ENCODE data around the gene MPI.
"Not testable (repeated sequence)": the region's sequence is repeated elsewhere in the genome, so short reads cannot be mapped to it uniquely, and the experiment has no call there.

MPI gene

DNA sequence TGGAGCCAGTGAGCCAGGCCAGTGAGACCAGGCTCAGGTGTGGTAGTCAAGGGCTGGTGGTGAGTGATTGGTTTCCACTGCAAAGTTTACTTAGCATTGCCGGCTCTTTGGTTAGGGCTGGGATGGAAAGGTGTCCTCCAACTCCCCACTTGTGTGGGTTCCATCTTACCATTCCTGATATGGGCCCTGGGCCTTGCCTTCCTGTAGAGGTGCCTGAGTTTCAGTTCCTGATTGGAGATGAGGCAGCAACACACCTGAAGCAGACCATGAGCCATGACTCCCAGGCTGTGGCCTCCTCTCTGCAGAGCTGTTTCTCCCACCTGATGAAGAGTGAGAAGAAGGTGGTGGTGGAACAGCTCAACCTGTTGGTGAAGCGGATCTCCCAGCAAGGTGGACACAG, 3.1 kb downstream of the MPI start:
- DNase-seq (ENCODE audit: low read depth): no peak

GRCh38 chr15:74893627-74894026, 3.8 kb downstream of the MPI start:
- no peak for DNase-seq (ENCODE audit: low read depth)

DNA sequence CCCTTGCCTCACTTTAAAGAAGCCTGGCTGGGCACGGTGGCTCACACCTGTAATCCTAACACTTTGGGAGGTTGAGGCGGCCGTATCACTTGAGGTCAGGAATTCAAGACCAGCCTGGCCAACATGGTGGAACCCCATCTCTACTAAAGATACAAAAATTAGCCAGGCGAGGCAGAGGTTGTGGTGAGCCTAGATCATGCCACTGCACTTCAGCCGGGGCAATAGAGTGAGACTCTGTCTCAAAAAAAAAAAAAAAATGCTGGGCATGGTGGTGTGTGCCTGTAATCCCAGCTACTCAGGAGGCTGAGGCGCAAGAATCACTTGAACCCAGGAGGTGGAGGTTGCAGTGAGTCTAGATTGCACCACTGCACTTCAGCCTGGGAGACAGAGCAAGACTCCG, 4.5 kb downstream of the MPI start:
- not testable (repeated sequence) for DNase-seq (ENCODE audit: low read depth)

DNA sequence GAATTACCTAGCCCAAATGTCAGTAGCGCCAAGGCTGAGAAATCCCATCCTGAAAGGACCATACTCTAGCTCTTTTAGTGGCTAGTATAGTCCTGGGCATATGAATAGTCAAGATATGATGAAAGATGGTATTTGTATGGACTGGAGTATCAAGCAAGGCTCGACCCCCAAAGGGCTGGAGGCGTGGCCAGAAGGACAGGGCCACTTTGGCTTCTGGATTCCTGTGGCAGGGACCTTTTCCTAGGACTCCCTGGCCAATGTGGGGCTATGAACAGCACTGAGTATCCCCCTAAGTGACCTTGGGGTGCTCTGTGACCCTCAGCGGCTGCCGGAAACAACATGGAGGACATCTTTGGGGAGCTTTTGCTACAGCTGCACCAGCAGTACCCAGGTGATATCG, 6.0 kb downstream of the MPI start:
- DNase-seq (ENCODE audit: low read depth): no peak

GRCh38 chr15:74896316-74896715, 6.5 kb downstream of the MPI start:
- DNase-seq (ENCODE audit: low read depth): no peak

DNA sequence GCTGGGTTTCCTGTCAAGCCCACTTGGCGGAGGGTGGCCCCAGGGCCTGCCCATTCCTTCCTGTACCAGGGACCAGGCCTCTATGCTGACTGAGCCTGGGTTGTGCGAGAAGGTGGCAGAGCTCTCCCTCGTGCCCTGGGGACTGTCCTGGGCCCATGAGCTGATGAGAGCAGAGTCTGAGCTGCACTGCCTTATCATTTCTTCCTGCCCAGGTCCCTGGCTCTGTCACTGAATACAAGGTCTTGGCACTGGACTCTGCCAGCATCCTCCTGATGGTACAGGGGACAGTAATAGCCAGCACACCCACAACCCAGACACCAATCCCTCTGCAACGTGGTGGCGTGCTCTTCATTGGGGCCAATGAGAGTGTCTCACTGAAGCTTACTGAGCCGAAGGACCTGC, 7.5 kb downstream of the MPI start:
- DNase-seq (ENCODE audit: low read depth): no peak

DNA sequence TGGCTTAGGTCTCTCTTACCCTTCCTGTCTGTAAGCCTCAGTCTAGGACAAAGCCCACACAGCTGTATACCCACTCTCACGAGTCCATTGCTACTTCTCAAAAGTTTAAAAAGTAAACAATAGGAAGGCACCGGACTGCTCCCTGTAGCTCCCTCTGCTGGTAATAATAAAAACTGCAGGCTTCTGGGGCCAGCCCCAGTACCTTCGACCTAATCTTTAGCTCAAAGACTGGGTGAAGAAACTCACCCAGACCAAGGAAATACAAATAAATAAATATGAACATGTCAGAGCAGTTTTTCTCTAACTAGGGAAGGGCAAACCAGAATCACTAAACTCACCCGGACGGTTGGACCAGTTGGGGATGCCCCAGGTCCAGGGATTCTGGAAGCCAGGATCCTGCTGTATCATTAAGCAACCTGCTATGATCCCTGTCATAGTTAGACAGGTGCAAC, 11.8 kb downstream of the MPI start:
- DNase-seq (ENCODE audit: low read depth): peak; percentile 63

DNA sequence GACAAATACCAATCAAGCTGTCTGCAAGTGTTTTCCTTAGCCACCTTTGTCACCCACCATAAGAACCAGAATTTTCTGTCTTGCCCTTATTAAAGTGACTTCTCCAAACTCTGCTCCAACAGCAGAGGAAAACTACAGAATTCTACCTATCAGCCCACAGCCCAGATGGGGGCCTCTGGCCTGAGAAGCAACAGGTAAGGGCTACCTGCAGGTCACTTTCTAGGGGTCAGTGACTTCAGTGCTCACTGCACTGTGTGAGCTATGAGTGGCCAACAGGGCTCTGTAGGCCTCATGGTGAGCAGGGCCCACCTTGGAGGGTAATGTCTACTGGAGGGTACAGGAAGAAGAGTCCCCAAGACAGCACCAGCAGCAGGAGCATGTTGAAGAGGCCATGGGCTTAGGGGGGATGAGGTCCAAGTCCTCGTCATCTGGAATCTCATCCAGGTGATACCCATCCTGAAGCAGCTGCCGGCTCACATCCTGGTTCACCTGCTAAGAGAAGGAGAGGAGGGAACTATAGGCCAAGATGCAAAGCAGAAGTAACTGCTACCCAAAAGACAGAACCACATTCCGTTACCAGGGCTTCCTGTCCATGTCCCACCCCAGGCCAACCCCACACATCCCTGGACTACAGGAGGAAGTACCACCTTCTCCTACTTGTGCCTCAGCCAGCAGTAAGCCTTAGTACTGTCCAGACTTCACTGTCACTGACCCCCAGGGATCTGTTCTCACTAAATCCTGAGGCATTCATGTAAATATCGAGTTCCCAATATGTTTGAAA, 12.6 kb downstream of the MPI start:
- DNase-seq (ENCODE audit: low read depth): no peak

DNA sequence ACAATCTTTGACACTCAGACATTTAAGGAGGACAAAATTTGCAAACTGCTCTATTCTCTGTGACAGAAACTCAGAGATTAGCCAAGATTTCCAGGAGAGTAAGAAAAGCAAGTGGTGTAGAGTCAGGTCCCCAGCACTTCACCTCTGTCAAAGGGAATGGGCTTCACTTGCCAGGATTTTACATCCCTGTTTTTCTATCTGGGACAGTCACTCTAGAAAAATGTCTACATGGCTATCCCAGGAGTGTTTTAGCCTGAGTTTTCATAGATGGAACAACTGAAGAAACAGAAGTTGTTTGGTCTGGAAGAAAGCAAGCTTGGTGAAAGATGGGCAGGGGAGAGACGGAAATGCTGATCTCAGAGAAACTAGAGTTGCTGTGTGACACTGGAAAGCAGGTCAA, 13.8 kb downstream of the MPI start:
- DNase-seq (ENCODE audit: low read depth): no peak

- DNase-seq (ENCODE audit: low read depth): no peak
Measured at GRCh38 chr15:74904190-74904805, 14.5 kb downstream of the MPI start.

- no peak for DNase-seq (ENCODE audit: low read depth)
Measured at GRCh38 chr15:74906067-74906449, 16.2 kb downstream of the MPI start.

- peak; percentile 79 for DNase-seq (ENCODE audit: low read depth)
Measured at GRCh38 chr15:74906450-74907162, 16.8 kb downstream of the MPI start, which contains the start of gene FAM219B. FAM219B (minus strand) TSS chr15:74906851; CDS start chr15:74906800, 51 bp downstream.

GRCh38 chr15:74907163-74907870, 17.5 kb downstream of the MPI start:
- DNase-seq (ENCODE audit: low read depth): no peak

DNA sequence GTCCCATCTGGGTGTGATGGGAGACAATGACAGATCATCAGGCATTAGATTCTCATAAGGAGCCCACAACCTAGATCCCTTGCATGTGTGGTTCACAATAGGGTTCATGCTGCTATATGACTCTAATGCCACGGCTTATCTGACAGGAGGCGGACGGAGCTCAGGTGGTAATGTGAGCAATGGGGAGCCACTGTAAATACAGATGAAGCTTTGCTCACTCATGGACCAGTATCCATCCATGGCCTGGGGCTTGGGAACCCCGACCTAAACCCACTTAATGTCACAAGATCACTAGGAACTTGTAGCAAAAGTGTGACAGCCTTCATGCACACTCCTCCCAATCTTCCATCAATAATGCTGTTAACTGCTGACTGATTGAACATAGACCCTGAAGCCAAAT, 18.8 kb downstream of the MPI start:
- no peak for DNase-seq (ENCODE audit: low read depth)

GRCh38 chr15:74913041-74913440, 23.2 kb downstream of the MPI start:
- DNase-seq (ENCODE audit: low read depth): no peak

DNA sequence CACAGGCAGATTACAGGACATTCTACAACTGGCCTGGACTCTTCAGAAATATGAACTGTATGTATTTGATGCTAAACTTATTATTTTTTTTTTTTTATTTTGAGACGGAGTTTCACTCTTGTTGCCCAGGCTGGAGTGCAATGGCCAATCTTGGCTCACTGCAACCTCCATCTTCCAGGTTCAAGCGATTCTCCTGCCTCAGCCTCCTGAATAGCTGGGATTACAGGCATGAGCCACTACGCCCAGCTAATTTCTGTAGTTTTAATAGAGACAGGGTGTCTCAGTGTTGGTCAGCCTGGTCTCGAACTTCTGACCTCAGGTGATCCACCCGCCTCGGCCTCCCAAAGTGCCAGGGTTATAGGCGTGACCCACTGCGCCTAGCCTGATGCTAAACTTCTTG, 24.0 kb downstream of the MPI start:
- not testable (repeated sequence) for DNase-seq (ENCODE audit: low read depth)

- no peak for DNase-seq (ENCODE audit: low read depth)
Measured at GRCh38 chr15:74917676-74918075, 27.8 kb downstream of the MPI start.

GRCh38 chr15:74920456-74920855, 30.6 kb downstream of the MPI start:
- DNase-seq (ENCODE audit: low read depth): no peak

DNA sequence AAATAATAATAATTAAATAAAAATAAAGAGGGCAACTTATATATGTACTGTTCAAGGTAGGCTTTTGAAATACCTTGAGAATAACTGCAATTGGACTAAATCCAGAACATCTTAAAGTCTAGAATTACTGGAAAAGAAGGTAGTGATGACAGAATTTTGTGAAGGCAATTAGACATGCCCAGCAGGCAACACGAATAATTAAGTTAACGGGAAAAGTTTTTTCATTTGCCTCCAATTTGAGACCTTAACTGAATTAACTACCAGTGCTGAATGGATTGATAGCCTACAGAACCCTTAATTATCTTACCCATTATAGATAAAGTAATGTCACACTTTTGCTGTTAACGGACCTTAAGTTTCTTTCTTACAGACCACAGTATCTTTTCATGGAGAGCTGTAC, 34.7 kb downstream of the MPI start:
- DNase-seq (ENCODE audit: low read depth): no peak

DNA sequence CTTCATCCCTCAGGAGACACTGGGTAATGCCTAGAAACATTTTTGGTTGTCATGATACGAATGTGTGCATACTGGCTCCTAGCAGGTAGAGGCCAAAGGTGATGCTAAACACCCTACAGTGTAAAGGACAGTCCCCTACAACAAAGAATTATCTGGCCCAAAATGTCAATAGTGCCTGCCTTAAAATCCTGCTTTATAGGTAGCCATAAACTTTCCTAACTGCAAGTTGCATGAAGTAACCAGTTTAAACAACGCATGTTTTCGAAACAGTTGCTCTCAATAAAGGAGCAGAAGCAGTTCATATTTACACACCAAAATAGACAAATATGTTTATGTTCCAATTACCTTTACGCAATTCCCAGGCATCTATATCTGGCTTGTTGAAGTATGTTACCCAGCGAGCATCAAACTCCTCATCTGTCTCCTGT, 38.9 kb downstream of the MPI start:
- DNase-seq (ENCODE audit: low read depth): no peak

DNA sequence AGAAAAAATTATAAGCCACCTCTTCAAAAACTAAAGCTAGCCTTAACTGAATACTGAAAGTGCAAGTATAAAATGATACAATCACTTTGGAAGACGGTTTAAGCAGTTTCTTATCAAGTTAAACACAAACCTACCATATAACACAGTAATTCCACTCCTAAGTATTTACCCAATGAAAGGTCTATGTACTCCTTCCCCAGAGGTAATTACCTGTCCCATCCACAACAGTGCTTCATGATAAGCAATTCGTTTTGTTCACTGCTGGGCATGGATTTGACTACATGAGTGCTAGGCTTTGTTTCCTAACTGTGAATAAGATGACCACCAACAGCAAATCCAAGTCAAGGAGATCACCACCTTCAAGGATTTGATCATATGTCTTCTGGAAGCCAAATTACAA, 43.7 kb downstream of the MPI start:
- no peak for DNase-seq (ENCODE audit: low read depth)

- not testable (repeated sequence) for DNase-seq (ENCODE audit: low read depth)
Measured at GRCh38 chr15:74935193-74935592, 45.4 kb downstream of the MPI start.

GRCh38 chr15:74937272-74937589, 47.4 kb downstream of the MPI start:
- DNase-seq (ENCODE audit: low read depth): no peak

Data from CMK (cell line).